H1 (cell line): Measurements from ENCODE around the gene PLD3.

ENCODE experiments used
- CREB1 ChIP-seq: IDR thresholded peaks from 2 replicates; pipeline ENCODE4 v1.6.1; 2012; ENCODE audit warnings: inconsistent platforms
- TF ChIP-seq, protein P1 (sequence below), 3 experiments: IDR thresholded peaks; 1 replicate in 2 of 3; 2 replicates in 1 of 3; pipeline versions ENCODE4 v1.5.1 to v1.6.1; 2011; ENCODE audit warnings: low read length in 3 of 3, mild to moderate bottlenecking in 3 of 3, inconsistent platforms in 2 of 3, low read depth in 1 of 3, moderate library complexity in 1 of 3; ENCODE audit not compliant: insufficient read depth in 1 of 3; ENCODE audit errors: control extremely low read depth in 1 of 3

DNA sequence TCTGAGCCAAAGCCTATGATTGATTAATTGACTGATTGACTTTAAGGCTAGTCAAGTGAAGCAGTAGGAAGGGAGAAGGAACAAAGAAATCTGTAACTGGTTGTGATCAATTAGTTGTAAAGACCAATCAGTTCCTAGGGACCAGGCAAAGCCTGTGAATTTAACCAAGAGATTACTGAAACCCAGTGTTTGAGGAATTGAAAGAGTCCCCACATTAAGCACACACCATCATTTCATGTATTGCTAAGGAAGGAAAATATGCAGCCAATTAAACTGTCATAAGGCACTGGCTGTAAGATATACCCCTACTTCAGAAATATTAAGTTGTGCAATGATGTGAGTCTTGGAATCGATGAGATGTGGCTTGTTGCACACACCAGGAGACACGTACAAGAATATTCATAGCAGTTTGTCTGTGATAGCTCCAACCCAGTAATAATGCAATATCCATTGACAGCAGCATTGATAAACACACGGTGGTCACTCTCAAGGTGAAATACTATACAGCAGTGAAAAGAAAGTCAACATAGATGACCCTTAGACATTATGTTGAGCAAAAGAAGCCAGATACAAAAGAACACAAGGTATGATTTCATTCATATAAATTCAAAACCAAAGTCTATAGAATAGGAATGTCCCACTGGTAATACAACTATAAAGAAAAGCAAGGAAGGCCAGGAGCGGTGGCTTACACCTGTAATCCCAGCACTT lies 9.3 kb upstream of the PLD3 start:
- TF ChIP-seq, protein P1, sequence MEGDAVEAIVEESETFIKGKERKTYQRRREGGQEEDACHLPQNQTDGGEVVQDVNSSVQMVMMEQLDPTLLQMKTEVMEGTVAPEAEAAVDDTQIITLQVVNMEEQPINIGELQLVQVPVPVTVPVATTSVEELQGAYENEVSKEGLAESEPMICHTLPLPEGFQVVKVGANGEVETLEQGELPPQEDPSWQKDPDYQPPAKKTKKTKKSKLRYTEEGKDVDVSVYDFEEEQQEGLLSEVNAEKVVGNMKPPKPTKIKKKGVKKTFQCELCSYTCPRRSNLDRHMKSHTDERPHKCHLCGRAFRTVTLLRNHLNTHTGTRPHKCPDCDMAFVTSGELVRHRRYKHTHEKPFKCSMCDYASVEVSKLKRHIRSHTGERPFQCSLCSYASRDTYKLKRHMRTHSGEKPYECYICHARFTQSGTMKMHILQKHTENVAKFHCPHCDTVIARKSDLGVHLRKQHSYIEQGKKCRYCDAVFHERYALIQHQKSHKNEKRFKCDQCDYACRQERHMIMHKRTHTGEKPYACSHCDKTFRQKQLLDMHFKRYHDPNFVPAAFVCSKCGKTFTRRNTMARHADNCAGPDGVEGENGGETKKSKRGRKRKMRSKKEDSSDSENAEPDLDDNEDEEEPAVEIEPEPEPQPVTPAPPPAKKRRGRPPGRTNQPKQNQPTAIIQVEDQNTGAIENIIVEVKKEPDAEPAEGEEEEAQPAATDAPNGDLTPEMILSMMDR (IDR thresholded peaks at IDR 0.05; ENCODE audit: control extremely low read depth in 1 of 3, insufficient read depth in 1 of 3, low read depth in 1 of 3, low read length in 3 of 3), result no peak
- TF ChIP-seq CREB1, result no peak
